IPS-18a (cell line): ENCODE measurements around the gene NQO2.
"Not testable (repeated sequence)": the region's sequence is repeated elsewhere in the genome, so short reads cannot be mapped to it uniquely, and the experiment has no call there.

ENCODE experiments used
- H3K27ac ChIP-seq: one replicate; pipeline ENCODE4 v1.5.1; 2013; ENCODE audit warnings: low read length
- H3K27me3 ChIP-seq: one replicate; pipeline ENCODE4 v1.6.1; 2013; ENCODE audit warnings: mild to moderate bottlenecking, low read length; ENCODE audit not compliant: control insufficient read depth, insufficient read depth
- H3K36me3 ChIP-seq: one replicate; pipeline ENCODE4 v1.6.1; 2013; ENCODE audit warnings: low read depth, low read length; ENCODE audit not compliant: control insufficient read depth
- H3K4me1 ChIP-seq: one replicate; pipeline ENCODE4 v1.6.1; 2013; ENCODE audit warnings: low read depth, low read length; ENCODE audit not compliant: control insufficient read depth
- H3K4me3 ChIP-seq: one replicate; pipeline ENCODE4 v1.5.1; 2013; ENCODE audit warnings: low read length
- H3K9ac ChIP-seq: one replicate; pipeline ENCODE4 v1.6.1; 2013; ENCODE audit warnings: mild to moderate bottlenecking, low read length, moderate library complexity
- H3K9me3 ChIP-seq: one replicate; pipeline ENCODE4 v1.6.1; 2013; ENCODE audit warnings: low read depth, low read length; ENCODE audit not compliant: control insufficient read depth

Gene NQO2

GRCh38 chr6:3019749-3020320, 20.1 kb downstream of the NQO2 start:
- Histone ChIP-seq H3K27ac (no peak overlapping the region), H3K9ac (no peak overlapping the region), H3K36me3 (peaks cover 49% of the 10 kb centered on the region), H3K27me3 (no peaks in the 10 kb centered on the region), H3K9me3 (no peaks in the 10 kb centered on the region), H3K4me3 (no peak overlapping the region), H3K4me1 (peaks cover 18% of the 10 kb centered on the region)

GRCh38 chr6:3020976-3021598, 21.4 kb downstream of the NQO2 start:
- H3K9ac ChIP-seq, H3K4me3 ChIP-seq, H3K27me3 ChIP-seq, H3K9me3 ChIP-seq, H3K27ac ChIP-seq: not testable (repeated sequence)
- peaks cover 38% of the 10 kb centered on the region for H3K36me3 ChIP-seq
- peaks cover 20% of the 10 kb centered on the region for H3K4me1 ChIP-seq

- H3K4me1 ChIP-seq = peaks cover 20% of the 10 kb centered on the region
- no peak overlapping the region for H3K27ac ChIP-seq
- H3K9ac ChIP-seq = peak overlapping the region; percentile 9
- no peaks in the 10 kb centered on the region for H3K27me3 ChIP-seq
- H3K36me3 ChIP-seq = peaks cover 21% of the 10 kb centered on the region
- H3K9me3 ChIP-seq = no peaks in the 10 kb centered on the region
- no peak overlapping the region for H3K4me3 ChIP-seq
Observed at GRCh38 chr6:3022765-3023662, 23.3 kb downstream of the NQO2 start.

GRCh38 chr6:3023663-3024483, 24.2 kb downstream of the NQO2 start:
- no peaks in the 10 kb centered on the region for H3K27me3 ChIP-seq
- H3K4me3 ChIP-seq = no peak overlapping the region
- H3K9me3 ChIP-seq = no peaks in the 10 kb centered on the region
- no peak overlapping the region for H3K27ac ChIP-seq
- peaks cover 25% of the 10 kb centered on the region for H3K4me1 ChIP-seq
- peak overlapping the region; percentile 9 for H3K9ac ChIP-seq
- peaks cover 14% of the 10 kb centered on the region for H3K36me3 ChIP-seq

- peaks cover 30% of the 10 kb centered on the region for H3K4me1 ChIP-seq
- no peak overlapping the region for H3K4me3 ChIP-seq
- H3K27me3 ChIP-seq = no peaks in the 10 kb centered on the region
- no peaks in the 10 kb centered on the region for H3K9me3 ChIP-seq
- H3K27ac ChIP-seq = no peak overlapping the region
- no peaks in the 10 kb centered on the region for H3K36me3 ChIP-seq
- no peak overlapping the region for H3K9ac ChIP-seq
Observed at GRCh38 chr6:3026791-3027626, 27.3 kb downstream of the NQO2 start.

GRCh38 chr6:3028156-3028555, 28.5 kb downstream of the NQO2 start:
- peaks cover 25% of the 10 kb centered on the region for H3K4me1 ChIP-seq
- not testable (repeated sequence) for H3K4me3 ChIP-seq

GRCh38 chr6:3031857-3032640, 32.4 kb downstream of the NQO2 start:
- H3K4me3 ChIP-seq = no peak overlapping the region
- H3K9ac ChIP-seq = no peak overlapping the region
- no peak overlapping the region for H3K27ac ChIP-seq

More at GRCh38 chr6:3028156-3028555, 28.5 kb downstream of the NQO2 start:
- not testable (repeated sequence) for H3K27me3 ChIP-seq, H3K36me3 ChIP-seq, H3K27ac ChIP-seq, H3K9ac ChIP-seq, H3K9me3 ChIP-seq

GRCh38 chr6:3032986-3033385, 33.3 kb downstream of the NQO2 start:
- Histone ChIP-seq H3K9ac (no peak overlapping the region), H3K4me3 (no peak overlapping the region), H3K27ac (no peak overlapping the region), H3K27me3 (no peaks in the 10 kb centered on the region), H3K36me3 (no peaks in the 10 kb centered on the region), H3K9me3 (no peaks in the 10 kb centered on the region), H3K4me1 (peaks cover 10% of the 10 kb centered on the region)

More at GRCh38 chr6:3031857-3032640, 32.4 kb downstream of the NQO2 start:
- Histone ChIP-seq H3K4me1 (peaks cover 10% of the 10 kb centered on the region), H3K36me3 (no peaks in the 10 kb centered on the region), H3K9me3 (no peaks in the 10 kb centered on the region), H3K27me3 (no peaks in the 10 kb centered on the region)

- Histone ChIP-seq H3K9me3 (no peaks in the 10 kb centered on the region), H3K27me3 (no peaks in the 10 kb centered on the region), H3K9ac (no peak overlapping the region), H3K4me3 (no peak overlapping the region), H3K27ac (no peak overlapping the region), H3K4me1 (peaks cover 7% of the 10 kb centered on the region), H3K36me3 (no peaks in the 10 kb centered on the region)
Observed at GRCh38 chr6:3033652-3034051, 34.0 kb downstream of the NQO2 start.

GRCh38 chr6:3035397-3035796, 35.7 kb downstream of the NQO2 start:
- H3K36me3 ChIP-seq = no peaks in the 10 kb centered on the region
- H3K27ac ChIP-seq = no peak overlapping the region
- no peaks in the 10 kb centered on the region for H3K9me3 ChIP-seq
- H3K27me3 ChIP-seq = no peaks in the 10 kb centered on the region
- H3K4me3 ChIP-seq = no peak overlapping the region
- no peaks in the 10 kb centered on the region for H3K4me1 ChIP-seq
- H3K9ac ChIP-seq = no peak overlapping the region
